Ascending aorta (tissue), 2 donors: Measurements from ENCODE around the gene MRPL44. TPM values are rescaled to one million over a fixed set of nuclear protein-coding genes. Genes with fewer than 3 reads are reported as not detected.

Source experiments
- DNase-seq, 2 donors: peaks; one replicate each; pipeline ENCODE4 v3.0.0-alpha.2; 2019; ENCODE audit warnings: low spot score in 2 of 2
- H3K27ac ChIP-seq, 2 donors: fragments of 200-600 bp; sonication (generic); one replicate each; pipeline ENCODE4 v1.5.1; 2016 to 2017; ENCODE audit warnings: mild to moderate bottlenecking in 1 of 2
- H3K27me3 ChIP-seq: fragments of 200-600 bp; sonication (generic); one replicate; pipeline ENCODE4 v1.5.1; 2017
- H3K36me3 ChIP-seq, 2 donors: fragments of 200-600 bp; sonication (generic); one replicate each; pipeline ENCODE4 v1.5.1; 2016
- H3K4me1 ChIP-seq, 2 donors: fragments of 200-600 bp; sonication (generic); one replicate each; pipeline ENCODE4 v1.5.1; 2016 to 2017; ENCODE audit warnings: mild to moderate bottlenecking in 1 of 2
- H3K4me3 ChIP-seq, 2 donors: fragments of 200-600 bp; sonication (generic); one replicate each; pipeline ENCODE4 v1.5.1; 2016 to 2017; ENCODE audit warnings: mild to moderate bottlenecking in 1 of 2
- H3K9me3 ChIP-seq, 2 donors: fragments of 200-600 bp; sonication (generic); one replicate each; pipeline ENCODE4 v1.5.1; 2016
- CTCF ChIP-seq, 3 experiments: fragments of 200-600 bp in 2 of 3; fragments of 450-650 bp in 1 of 3; sonication (generic) in 2 of 3; IDR thresholded peaks; one replicate each; pipeline ENCODE4 v1.5.1; 2016 to 2019; ENCODE audit warnings: antibody characterized with exemption in 3 of 3, mild to moderate bottlenecking in 1 of 3, moderate library complexity in 1 of 3
- intact Hi-C: fragments of 100-400 bp; cut with DNase I; formaldehyde crosslinking; loops from one replicate; pipeline ENCODE4 v1.15.1; 2023
- total RNA-seq: library from RNA; depleted of rRNA; stranded (reverse); fragments of >200 nt; gene quantifications from one replicate; pipeline ENCODE4 v1.1.0, GENCODE V29; 2016

The MRPL44 gene
- total RNA-seq, 1 donor from 2014 or later: 3.8 TPM

DNA sequence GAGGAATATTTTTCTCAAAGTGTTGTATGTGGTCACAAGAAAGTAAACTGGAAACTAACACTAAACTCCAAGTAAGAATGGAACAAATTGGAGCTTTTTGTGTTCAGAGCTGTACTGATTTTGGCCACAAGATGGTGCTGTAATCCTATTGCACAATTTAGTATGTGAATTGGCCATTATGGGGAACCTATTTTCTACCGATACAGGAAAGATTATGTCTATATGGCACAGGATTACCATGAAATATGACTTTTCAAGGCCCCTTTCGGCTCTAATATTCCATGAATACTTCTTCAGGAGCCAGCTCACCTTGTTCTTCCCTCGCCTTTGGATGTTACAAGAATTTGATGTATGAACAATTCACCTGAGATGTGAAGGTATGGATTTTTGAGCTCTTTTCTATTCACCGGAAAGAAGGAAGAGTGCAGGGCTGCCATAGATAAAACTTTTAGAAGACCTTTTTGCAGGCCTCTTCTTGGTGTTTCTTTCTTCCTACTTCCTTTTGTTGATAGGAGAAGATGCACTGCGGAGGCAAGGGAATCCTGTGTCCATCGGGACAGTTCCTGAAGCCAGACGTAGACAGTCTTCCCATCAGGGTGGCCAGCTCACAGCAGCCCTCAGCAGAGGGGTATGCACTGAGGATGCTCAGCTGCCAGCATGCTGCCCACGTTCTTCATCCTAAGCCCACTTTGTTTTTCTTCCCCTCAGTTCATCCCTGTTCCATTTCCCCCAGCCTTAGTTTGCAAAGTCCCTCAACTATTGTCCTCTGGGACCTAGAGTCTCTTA lies 13.3 kb downstream of the MRPL44 start:
- intact Hi-C loops: loop anchor here (1.0 kb wide), 1 partner anchor 314 kb away; no protein-coding TSS in a partner anchor
- DNase-seq: no peak

GRCh38 chr2:223971731-223972130 lies 14.5 kb downstream of the MRPL44 start:
- intact Hi-C loops: no loop called here
- Histone ChIP-seq H3K4me1 (no peaks in the 10 kb centered on the region), H3K27ac (no peak overlapping the region), H3K4me3 (no peak overlapping the region), H3K27me3 (no peaks in the 10 kb centered on the region), H3K36me3 (peaks cover 6 to 16% of the 10 kb centered on the region in 2 donors), H3K9me3 (no peaks in the 10 kb centered on the region)
- DNase-seq: no peak
- no peak for TF ChIP-seq CTCF (IDR thresholded peaks at IDR 0.05)

More for the DNA sequence above, 13.3 kb downstream of the MRPL44 start:
- Histone ChIP-seq H3K4me1 (no peaks in the 10 kb centered on the region), H3K9me3 (no peaks in the 10 kb centered on the region), H3K27ac (no peak overlapping the region), H3K36me3 (peaks cover 9 to 26% of the 10 kb centered on the region in 2 donors), H3K27me3 (no peaks in the 10 kb centered on the region), H3K4me3 (no peak overlapping the region)
- peak; percentile 74 to 90 (median 82) for TF ChIP-seq CTCF (IDR thresholded peaks at IDR 0.05)

DNA sequence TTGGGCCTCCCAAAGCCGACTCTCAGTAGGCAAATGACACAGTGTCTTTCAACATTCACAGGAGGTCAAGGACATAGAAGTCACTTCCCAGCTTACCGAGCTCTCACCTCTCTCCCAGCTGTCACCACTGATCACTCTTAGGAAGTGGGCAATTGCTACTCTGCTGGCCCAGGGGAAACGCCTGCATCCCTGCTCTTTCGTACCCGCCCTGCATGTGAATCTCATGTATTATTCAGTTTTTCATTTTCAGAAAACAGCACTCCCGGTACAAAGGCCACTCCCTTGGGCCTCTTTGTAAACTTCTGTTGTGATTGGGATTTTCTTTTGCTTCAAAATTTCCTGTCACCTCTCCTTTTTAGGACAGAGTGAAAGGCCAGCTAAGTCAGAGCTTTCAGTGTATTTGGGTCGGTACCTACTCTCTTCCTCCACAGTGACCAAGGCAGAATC lies 15.4 kb downstream of the MRPL44 start:
- Histone ChIP-seq H3K36me3 (peaks cover 0 to 6% of the 10 kb centered on the region in 2 donors), H3K4me3 (no peak overlapping the region), H3K4me1 (no peaks in the 10 kb centered on the region), H3K27ac (no peak overlapping the region), H3K27me3 (no peaks in the 10 kb centered on the region), H3K9me3 (no peaks in the 10 kb centered on the region)
- TF ChIP-seq CTCF (IDR thresholded peaks at IDR 0.05): no peak
- intact Hi-C loops: no loop called here
- DNase-seq: no peak

DNA sequence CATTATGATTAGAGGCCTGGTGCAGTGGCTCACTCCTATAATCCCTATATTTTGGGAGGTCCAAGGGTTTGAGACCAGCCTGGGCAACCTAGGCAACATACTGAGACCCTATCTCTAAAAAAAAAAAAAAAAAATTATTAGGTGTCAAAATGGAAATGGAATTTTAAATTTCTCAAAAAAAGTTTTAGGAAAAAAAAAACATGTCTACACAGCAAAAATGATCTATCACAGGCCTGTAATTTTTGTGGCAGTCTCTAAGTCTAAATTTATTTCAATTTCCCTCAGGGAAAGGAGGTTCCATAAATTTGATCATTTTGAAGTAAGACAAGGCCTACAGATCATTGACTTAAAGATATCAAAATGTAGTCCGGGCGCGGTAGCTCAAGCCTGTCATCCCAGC lies 16.3 kb downstream of the MRPL44 start:
- no peaks in the 10 kb centered on the region for H3K4me1 ChIP-seq
- H3K36me3 ChIP-seq: no peaks in the 10 kb centered on the region
- H3K27ac ChIP-seq: no peak overlapping the region
- H3K4me3 ChIP-seq: no peak overlapping the region
- H3K9me3 ChIP-seq: no peaks in the 10 kb centered on the region
- no peak for TF ChIP-seq CTCF (IDR thresholded peaks at IDR 0.05)
- no peak for DNase-seq
- intact Hi-C loops: no loop called here
- no peaks in the 10 kb centered on the region for H3K27me3 ChIP-seq

DNA sequence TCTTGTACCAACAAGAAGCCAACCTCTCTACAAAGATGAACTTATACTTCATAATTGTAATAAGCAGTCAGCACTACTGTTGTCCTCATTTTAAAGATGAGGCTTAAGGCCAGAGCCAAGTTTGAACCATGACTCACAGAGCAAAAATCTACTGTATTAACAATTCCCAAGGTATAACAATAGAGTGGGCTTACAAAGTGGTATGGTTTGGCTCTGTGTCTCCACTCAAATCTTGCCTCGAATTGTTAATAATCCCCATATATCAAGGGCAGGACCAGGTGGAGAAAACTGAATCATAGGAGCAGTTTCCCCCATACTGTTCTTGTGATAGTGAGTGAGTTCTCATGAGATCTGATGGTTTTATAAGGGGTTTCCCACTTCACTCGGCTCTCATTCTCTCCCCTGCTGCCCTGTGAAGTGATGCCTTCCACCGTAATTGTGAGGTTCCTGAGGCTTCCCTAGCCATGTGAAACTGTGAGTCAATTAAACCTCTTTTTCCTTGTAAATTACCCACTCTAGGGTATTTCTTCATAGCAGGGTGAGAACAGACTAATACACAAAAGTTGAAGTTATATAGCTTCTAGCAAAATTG lies 19.5 kb downstream of the MRPL44 start:
- intact Hi-C loops: no loop called here
- Histone ChIP-seq H3K9me3 (no peaks in the 10 kb centered on the region), H3K27ac (no peak overlapping the region), H3K4me1 (no peaks in the 10 kb centered on the region), H3K27me3 (no peaks in the 10 kb centered on the region), H3K36me3 (no peaks in the 10 kb centered on the region), H3K4me3 (no peak overlapping the region)
- TF ChIP-seq CTCF (IDR thresholded peaks at IDR 0.05): no peak
- no peak for DNase-seq
